ENCODE data around the gene RPL31.
A peak's percentile ranks its signal among the peaks of the same experiment; 100 is the strongest.

The RPL31 gene

GRCh38 chr2:101012706-101013181 is 10.7 kb downstream of the RPL31 start:
- Histone ChIP-seq H3K36me3 (ENCODE audit: control insufficient read depth, insufficient read depth, low read length, severe bottlenecking) (peaks cover 29% of the 10 kb centered on the region), H3K4me1 (ENCODE audit: control insufficient read depth, insufficient read depth, low read length) (peaks cover 3% of the 10 kb centered on the region), H3K9me3 (ENCODE audit: control insufficient read depth, low read length) (no peaks in the 10 kb centered on the region), H3K27me3 (replicated peaks; ENCODE audit: control insufficient read depth, insufficient read depth, low read length) (no peaks in the 10 kb centered on the region), H3K4me3 (ENCODE audit: low read length) (no peak overlapping the region), H3K9ac (ENCODE audit: low read length) (peak overlapping the region; percentile 4)
- peak; percentile 85 for DNase-seq (ENCODE audit: low read depth)

- Histone ChIP-seq H3K27me3 (replicated peaks; ENCODE audit: control insufficient read depth, insufficient read depth, low read length) (no peaks in the 10 kb centered on the region), H3K4me1 (ENCODE audit: control insufficient read depth, insufficient read depth, low read length) (no peaks in the 10 kb centered on the region), H3K36me3 (ENCODE audit: control insufficient read depth, insufficient read depth, low read length, severe bottlenecking) (peaks cover 29% of the 10 kb centered on the region), H3K9me3 (ENCODE audit: control insufficient read depth, low read length) (no peaks in the 10 kb centered on the region), H3K9ac (ENCODE audit: low read length) (no peak overlapping the region), H3K4me3 (ENCODE audit: low read length) (no peak overlapping the region)
- no peak for DNase-seq (ENCODE audit: low read depth)
These were observed 12.3 kb downstream of the RPL31 start for GRCh38 chr2:101014264-101014857.

GRCh38 chr2:101017371-101017770 is 15.3 kb downstream of the RPL31 start:
- H3K9me3 ChIP-seq (ENCODE audit: control insufficient read depth, low read length), result no peaks in the 10 kb centered on the region
- H3K4me1 ChIP-seq (ENCODE audit: control insufficient read depth, insufficient read depth, low read length), result no peaks in the 10 kb centered on the region
- no peak overlapping the region for H3K9ac ChIP-seq (ENCODE audit: low read length)
- DNase-seq (ENCODE audit: low read depth), result no peak
- no peak overlapping the region for H3K4me3 ChIP-seq (ENCODE audit: low read length)
- peaks cover 42% of the 10 kb centered on the region for H3K36me3 ChIP-seq (ENCODE audit: control insufficient read depth, insufficient read depth, low read length, severe bottlenecking)
- no peaks in the 10 kb centered on the region for H3K27me3 ChIP-seq (replicated peaks; ENCODE audit: control insufficient read depth, insufficient read depth, low read length)

- H3K4me3 ChIP-seq (ENCODE audit: low read length), result no peak overlapping the region
- H3K9me3 ChIP-seq (ENCODE audit: control insufficient read depth, low read length), result no peaks in the 10 kb centered on the region
- no peak for DNase-seq (ENCODE audit: low read depth)
- H3K27me3 ChIP-seq (replicated peaks; ENCODE audit: control insufficient read depth, insufficient read depth, low read length), result no peaks in the 10 kb centered on the region
- H3K9ac ChIP-seq (ENCODE audit: low read length), result no peak overlapping the region
- peaks cover 46% of the 10 kb centered on the region for H3K36me3 ChIP-seq (ENCODE audit: control insufficient read depth, insufficient read depth, low read length, severe bottlenecking)
- no peaks in the 10 kb centered on the region for H3K4me1 ChIP-seq (ENCODE audit: control insufficient read depth, insufficient read depth, low read length)
These were observed 16.8 kb downstream of the RPL31 start for GRCh38 chr2:101018934-101019333.

- no peak overlapping the region for H3K4me3 ChIP-seq (ENCODE audit: low read length)
- no peaks in the 10 kb centered on the region for H3K9me3 ChIP-seq (ENCODE audit: control insufficient read depth, low read length)
- H3K36me3 ChIP-seq (ENCODE audit: control insufficient read depth, insufficient read depth, low read length, severe bottlenecking), result peaks cover 72% of the 10 kb centered on the region
- no peaks in the 10 kb centered on the region for H3K4me1 ChIP-seq (ENCODE audit: control insufficient read depth, insufficient read depth, low read length)
- H3K9ac ChIP-seq (ENCODE audit: low read length), result no peak overlapping the region
- H3K27me3 ChIP-seq (replicated peaks; ENCODE audit: control insufficient read depth, insufficient read depth, low read length), result no peaks in the 10 kb centered on the region
- DNase-seq (ENCODE audit: low read depth), result no peak
These were observed 20.1 kb downstream of the RPL31 start for GRCh38 chr2:101022221-101022620.

- Histone ChIP-seq H3K36me3 (ENCODE audit: control insufficient read depth, insufficient read depth, low read length, severe bottlenecking) (peaks cover 74% of the 10 kb centered on the region), H3K9me3 (ENCODE audit: control insufficient read depth, low read length) (no peaks in the 10 kb centered on the region), H3K27me3 (replicated peaks; ENCODE audit: control insufficient read depth, insufficient read depth, low read length) (no peaks in the 10 kb centered on the region), H3K9ac (ENCODE audit: low read length) (no peak overlapping the region), H3K4me3 (ENCODE audit: low read length) (no peak overlapping the region), H3K4me1 (ENCODE audit: control insufficient read depth, insufficient read depth, low read length) (no peaks in the 10 kb centered on the region)
- DNase-seq (ENCODE audit: low read depth), result no peak
These were observed 21.4 kb downstream of the RPL31 start for GRCh38 chr2:101023327-101024107.

GRCh38 chr2:101025561-101025960 is 23.5 kb downstream of the RPL31 start:
- Histone ChIP-seq H3K9ac (ENCODE audit: low read length) (no peak overlapping the region), H3K4me1 (ENCODE audit: control insufficient read depth, insufficient read depth, low read length) (no peaks in the 10 kb centered on the region), H3K36me3 (ENCODE audit: control insufficient read depth, insufficient read depth, low read length, severe bottlenecking) (peaks cover 67% of the 10 kb centered on the region), H3K27me3 (replicated peaks; ENCODE audit: control insufficient read depth, insufficient read depth, low read length) (no peaks in the 10 kb centered on the region), H3K9me3 (ENCODE audit: control insufficient read depth, low read length) (no peaks in the 10 kb centered on the region), H3K4me3 (ENCODE audit: low read length) (no peak overlapping the region)
- DNase-seq (ENCODE audit: low read depth), result no peak

GRCh38 chr2:101026253-101026701 is 24.2 kb downstream of the RPL31 start:
- no peaks in the 10 kb centered on the region for H3K27me3 ChIP-seq (replicated peaks; ENCODE audit: control insufficient read depth, insufficient read depth, low read length)
- H3K9ac ChIP-seq (ENCODE audit: low read length), result no peak overlapping the region
- no peaks in the 10 kb centered on the region for H3K9me3 ChIP-seq (ENCODE audit: control insufficient read depth, low read length)
- peaks cover 60% of the 10 kb centered on the region for H3K36me3 ChIP-seq (ENCODE audit: control insufficient read depth, insufficient read depth, low read length, severe bottlenecking)
- H3K4me1 ChIP-seq (ENCODE audit: control insufficient read depth, insufficient read depth, low read length), result no peaks in the 10 kb centered on the region
- DNase-seq (ENCODE audit: low read depth), result no peak
- no peak overlapping the region for H3K4me3 ChIP-seq (ENCODE audit: low read length)

- Histone ChIP-seq H3K36me3 (ENCODE audit: control insufficient read depth, insufficient read depth, low read length, severe bottlenecking) (peaks cover 55% of the 10 kb centered on the region), H3K4me1 (ENCODE audit: control insufficient read depth, insufficient read depth, low read length) (no peaks in the 10 kb centered on the region), H3K9me3 (ENCODE audit: control insufficient read depth, low read length) (no peaks in the 10 kb centered on the region), H3K4me3 (ENCODE audit: low read length) (no peak overlapping the region), H3K27me3 (replicated peaks; ENCODE audit: control insufficient read depth, insufficient read depth, low read length) (no peaks in the 10 kb centered on the region), H3K9ac (ENCODE audit: low read length) (no peak overlapping the region)
- no peak for DNase-seq (ENCODE audit: low read depth)
These were observed 24.9 kb downstream of the RPL31 start for GRCh38 chr2:101026923-101027469.

GRCh38 chr2:101027852-101028251 is 25.8 kb downstream of the RPL31 start:
- no peaks in the 10 kb centered on the region for H3K4me1 ChIP-seq (ENCODE audit: control insufficient read depth, insufficient read depth, low read length)
- H3K27me3 ChIP-seq (replicated peaks; ENCODE audit: control insufficient read depth, insufficient read depth, low read length), result no peaks in the 10 kb centered on the region
- H3K4me3 ChIP-seq (ENCODE audit: low read length), result no peak overlapping the region
- no peak for DNase-seq (ENCODE audit: low read depth)
- no peak overlapping the region for H3K9ac ChIP-seq (ENCODE audit: low read length)
- H3K9me3 ChIP-seq (ENCODE audit: control insufficient read depth, low read length), result no peaks in the 10 kb centered on the region
- H3K36me3 ChIP-seq (ENCODE audit: control insufficient read depth, insufficient read depth, low read length, severe bottlenecking), result peaks cover 55% of the 10 kb centered on the region

GRCh38 chr2:101030866-101031554 is 28.9 kb downstream of the RPL31 start:
- Histone ChIP-seq H3K27me3 (replicated peaks; ENCODE audit: control insufficient read depth, insufficient read depth, low read length) (no peaks in the 10 kb centered on the region), H3K9me3 (ENCODE audit: control insufficient read depth, low read length) (no peaks in the 10 kb centered on the region), H3K4me1 (ENCODE audit: control insufficient read depth, insufficient read depth, low read length) (no peaks in the 10 kb centered on the region), H3K9ac (ENCODE audit: low read length) (no peak overlapping the region), H3K36me3 (ENCODE audit: control insufficient read depth, insufficient read depth, low read length, severe bottlenecking) (peaks cover 65% of the 10 kb centered on the region), H3K4me3 (ENCODE audit: low read length) (no peak overlapping the region)
- no peak for DNase-seq (ENCODE audit: low read depth)
